Right lobe of liver (tissue), 4 donors: ENCODE results near the gene B4GALNT1.

Experiments
- POLR2A ChIP-seq: fragments of 450-650 bp; IDR thresholded peaks from one replicate; pipeline ENCODE4 v1.6.1; 2017; ENCODE audit warnings: antibody characterized with exemption, mild to moderate bottlenecking
- TF ChIP-seq, protein P1 (sequence below), 4 donors: fragments of 200-600 bp in 3 of 4; fragments of 450-650 bp in 1 of 4; IDR thresholded peaks; one replicate each; pipeline versions ENCODE4 v1.5.1 to v1.8.0; 2016 to 2022; ENCODE audit warnings: antibody characterized with exemption in 4 of 4, mild to moderate bottlenecking in 2 of 4
- donor health status: DM: no; HTN: no; CAD: no.
- donor health status: DM: no; HTN: no; CAD: no.
- donor health status: DM: no; HTN: yes; CAD: no.

DNA sequence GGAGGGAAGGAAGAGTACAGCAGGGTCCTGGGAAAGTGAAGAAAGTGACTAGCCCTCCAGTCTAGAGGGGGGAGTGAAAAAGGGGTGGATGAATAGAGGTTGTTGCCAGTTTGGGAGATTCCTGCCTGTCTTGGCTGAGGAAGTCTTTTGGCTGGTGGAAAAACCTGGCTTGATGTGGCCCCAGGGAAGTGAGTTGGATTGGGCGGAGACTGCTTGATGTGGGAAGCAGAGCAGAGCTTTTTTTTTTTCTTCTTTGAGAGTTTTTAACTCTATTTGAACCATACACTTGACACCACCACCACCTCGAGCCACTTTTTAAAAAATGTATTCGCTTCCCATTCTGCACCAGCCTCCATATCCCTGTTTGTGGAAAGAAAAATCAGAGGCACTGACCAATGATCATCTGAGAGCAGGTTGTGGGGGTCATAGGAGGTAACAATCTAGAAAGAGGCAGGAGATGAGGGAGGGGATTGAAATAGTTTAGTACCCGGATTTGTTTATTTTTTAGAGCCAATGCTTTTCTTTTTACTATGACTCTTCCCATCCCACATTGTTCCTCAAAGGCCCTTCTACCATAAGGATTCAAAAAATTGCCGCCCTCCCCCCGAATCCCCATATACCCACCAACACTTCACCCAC, 29.1 kb downstream of the B4GALNT1 start:
- TF ChIP-seq, protein P1, sequence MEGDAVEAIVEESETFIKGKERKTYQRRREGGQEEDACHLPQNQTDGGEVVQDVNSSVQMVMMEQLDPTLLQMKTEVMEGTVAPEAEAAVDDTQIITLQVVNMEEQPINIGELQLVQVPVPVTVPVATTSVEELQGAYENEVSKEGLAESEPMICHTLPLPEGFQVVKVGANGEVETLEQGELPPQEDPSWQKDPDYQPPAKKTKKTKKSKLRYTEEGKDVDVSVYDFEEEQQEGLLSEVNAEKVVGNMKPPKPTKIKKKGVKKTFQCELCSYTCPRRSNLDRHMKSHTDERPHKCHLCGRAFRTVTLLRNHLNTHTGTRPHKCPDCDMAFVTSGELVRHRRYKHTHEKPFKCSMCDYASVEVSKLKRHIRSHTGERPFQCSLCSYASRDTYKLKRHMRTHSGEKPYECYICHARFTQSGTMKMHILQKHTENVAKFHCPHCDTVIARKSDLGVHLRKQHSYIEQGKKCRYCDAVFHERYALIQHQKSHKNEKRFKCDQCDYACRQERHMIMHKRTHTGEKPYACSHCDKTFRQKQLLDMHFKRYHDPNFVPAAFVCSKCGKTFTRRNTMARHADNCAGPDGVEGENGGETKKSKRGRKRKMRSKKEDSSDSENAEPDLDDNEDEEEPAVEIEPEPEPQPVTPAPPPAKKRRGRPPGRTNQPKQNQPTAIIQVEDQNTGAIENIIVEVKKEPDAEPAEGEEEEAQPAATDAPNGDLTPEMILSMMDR (IDR thresholded peaks at IDR 0.05): no peak
- TF ChIP-seq POLR2A: no peak
